Measurements from ENCODE around the gene STPG4. TPM values are rescaled to one million over a fixed set of nuclear protein-coding genes. Genes with fewer than 3 reads are reported as not detected.

STPG4 gene
- polyA plus RNA-seq, 1 of the 3 experiments (the other 2 are of a cell fraction) = 0.20 TPM

DNA sequence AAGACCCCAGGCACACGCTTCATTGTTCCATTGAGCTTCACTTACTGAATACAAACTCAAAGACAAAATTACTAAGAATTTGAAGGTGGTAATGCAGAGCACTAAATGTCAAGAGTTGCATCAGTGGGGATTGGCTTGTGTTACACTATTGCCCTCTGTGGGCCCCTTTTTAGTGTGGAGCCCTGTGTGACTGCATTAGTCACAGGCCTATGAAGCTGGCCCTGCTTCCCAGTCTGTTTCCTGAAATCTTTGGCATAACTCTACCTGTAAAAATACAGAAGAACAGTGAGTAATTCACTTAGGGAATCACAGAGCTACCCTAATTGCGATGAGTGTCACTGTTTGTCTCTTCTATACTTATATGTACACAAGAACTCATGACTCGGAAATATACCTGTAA is 40.0 kb upstream of the STPG4 start:
- Histone ChIP-seq H3F3A (replicated peaks; ENCODE audit: insufficient read depth) (peaks cover 44% of the 10 kb centered on the region), H3K9me3 (no peaks in the 10 kb centered on the region), H3K27ac (ENCODE audit: low read depth in 2 of 2, low read length in 1 of 2) (no peak overlapping the region), H4K20me1 (ENCODE audit: insufficient read depth) (no peaks in the 10 kb centered on the region), H3K36me3 (replicated peaks in 1 of 2; ENCODE audit: control insufficient read depth in 1 of 2, insufficient read depth in 2 of 2, low read length in 1 of 2) (no peaks in the 10 kb centered on the region), H3K9ac (no peak overlapping the region), H3K9me2 (no peaks in the 10 kb centered on the region), H3K4me3 (ENCODE audit: low read depth in 2 of 2, low read length in 1 of 2) (no peak overlapping the region), H3K4me1 (ENCODE audit: control insufficient read depth in 1 of 2, insufficient read depth in 2 of 2, low read depth in 1 of 2, low read length in 1 of 2) (peaks cover 49 to 52% of the 10 kb centered on the region in 2 experiments), H3K27me3 (ENCODE audit: insufficient read depth) (no peaks in the 10 kb centered on the region), H2AFZ (ENCODE audit: low read depth) (no peak overlapping the region), H3K4me2 (no peak overlapping the region), H3K79me2 (ENCODE audit: insufficient read depth) (peaks cover 5% of the 10 kb centered on the region; the same call in 1 of the 2 replicates)
- CTCF ChIA-PET = interaction anchor here (0.6 to 3.1 kb wide), 5 partner anchors 10 to 107 kb away, joined by 3 to 11 read pairs (median 5); no protein-coding TSS in a partner anchor
- TF ChIP-seq SIN3A (IDR thresholded peaks at IDR 0.05; ENCODE audit: borderline replicate concordance, low read depth, low read length) (no peak), TAF1 (IDR thresholded peaks at IDR 0.05; ENCODE audit: borderline replicate concordance, low read depth, low read length) (no peak), EP300 (IDR thresholded peaks at IDR 0.05; ENCODE audit: borderline replicate concordance in 1 of 2, low read depth in 1 of 2, low read length in 1 of 2) (no peak), RAD21 (IDR thresholded peaks at IDR 0.05; ENCODE audit: low read length) (peak; percentile 34), NFIC (IDR thresholded peaks at IDR 0.05; ENCODE audit: borderline replicate concordance) (peak; percentile 45; the same call in 1 of the 2 replicates)
- TF ChIP-seq, protein P1, sequence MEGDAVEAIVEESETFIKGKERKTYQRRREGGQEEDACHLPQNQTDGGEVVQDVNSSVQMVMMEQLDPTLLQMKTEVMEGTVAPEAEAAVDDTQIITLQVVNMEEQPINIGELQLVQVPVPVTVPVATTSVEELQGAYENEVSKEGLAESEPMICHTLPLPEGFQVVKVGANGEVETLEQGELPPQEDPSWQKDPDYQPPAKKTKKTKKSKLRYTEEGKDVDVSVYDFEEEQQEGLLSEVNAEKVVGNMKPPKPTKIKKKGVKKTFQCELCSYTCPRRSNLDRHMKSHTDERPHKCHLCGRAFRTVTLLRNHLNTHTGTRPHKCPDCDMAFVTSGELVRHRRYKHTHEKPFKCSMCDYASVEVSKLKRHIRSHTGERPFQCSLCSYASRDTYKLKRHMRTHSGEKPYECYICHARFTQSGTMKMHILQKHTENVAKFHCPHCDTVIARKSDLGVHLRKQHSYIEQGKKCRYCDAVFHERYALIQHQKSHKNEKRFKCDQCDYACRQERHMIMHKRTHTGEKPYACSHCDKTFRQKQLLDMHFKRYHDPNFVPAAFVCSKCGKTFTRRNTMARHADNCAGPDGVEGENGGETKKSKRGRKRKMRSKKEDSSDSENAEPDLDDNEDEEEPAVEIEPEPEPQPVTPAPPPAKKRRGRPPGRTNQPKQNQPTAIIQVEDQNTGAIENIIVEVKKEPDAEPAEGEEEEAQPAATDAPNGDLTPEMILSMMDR (IDR thresholded peaks at IDR 0.05) = peak; percentile 27; the same call in 1 of the 2 replicates
- 89% methylated on average over 3 of the region's 3 CpGs for WGBS (ENCODE audit: low lambda C conversion rate)
- POLR2A ChIA-PET = interaction anchor here (1.0 kb wide), 1 partner anchor 128 kb away, joined by 3 read pairs; no protein-coding TSS in a partner anchor
- no peak for DNase-seq

DNA sequence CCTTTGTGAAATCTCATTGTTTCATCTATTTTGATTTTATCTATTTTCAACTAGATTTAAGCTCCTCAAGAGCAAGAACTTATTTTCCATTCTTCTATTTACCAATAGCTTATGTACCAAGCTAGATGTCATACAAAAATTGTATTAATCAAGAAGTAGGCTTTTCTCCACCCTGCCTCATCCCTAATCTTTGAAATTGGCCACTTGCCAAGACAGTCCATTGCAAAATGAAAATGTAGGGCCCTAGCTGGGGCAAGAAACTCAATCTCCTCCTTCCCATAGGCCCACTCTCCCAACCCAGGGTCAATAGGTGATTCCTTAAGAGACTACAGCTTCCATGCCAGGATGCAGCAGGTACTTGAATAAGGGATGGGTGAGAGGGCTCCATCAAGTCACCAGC is 39.3 kb upstream of the STPG4 start:
- POLR2A ChIA-PET = interaction anchor here (1.0 kb wide), 1 partner anchor 129 kb away, joined by 3 read pairs; no protein-coding TSS in a partner anchor

DNA sequence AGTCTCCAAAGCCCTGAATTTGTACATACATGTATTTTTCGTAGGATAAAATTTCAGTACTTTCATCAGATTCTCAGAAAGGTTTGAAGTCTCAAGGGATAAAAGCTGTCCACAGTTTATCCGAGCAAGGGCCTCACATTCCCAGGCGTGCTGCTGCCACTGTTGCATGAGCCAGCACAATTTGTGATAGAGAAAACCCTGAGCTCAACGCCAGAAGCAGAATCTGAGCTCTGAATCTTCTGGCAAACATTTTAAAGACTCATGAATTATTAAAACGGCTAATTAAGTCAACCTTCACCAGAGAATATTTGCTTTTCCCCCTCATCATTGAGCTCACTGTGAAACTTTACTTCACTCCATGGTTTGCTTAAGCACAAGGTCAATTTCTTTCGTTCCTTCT is 38.5 kb upstream of the STPG4 start:
- peak overlapping the region; percentile 71 for H3K4me2 ChIP-seq
- no peak overlapping the region for H2AFZ ChIP-seq (ENCODE audit: low read depth)
- POLR2A ChIA-PET = no interaction called here
- H3K4me3 ChIP-seq (ENCODE audit: low read depth in 2 of 2, low read length in 1 of 2) = no peak overlapping the region
- 75% methylated on average over 6 of the region's 6 CpGs for WGBS (ENCODE audit: low lambda C conversion rate)
- DNase-seq = no peak
- H4K20me1 ChIP-seq (ENCODE audit: insufficient read depth) = no peaks in the 10 kb centered on the region
- H3K9me3 ChIP-seq = no peaks in the 10 kb centered on the region
- peaks cover 43 to 56% of the 10 kb centered on the region in 2 experiments for H3K4me1 ChIP-seq (ENCODE audit: control insufficient read depth in 1 of 2, insufficient read depth in 2 of 2, low read depth in 1 of 2, low read length in 1 of 2)
- H3F3A ChIP-seq (replicated peaks; ENCODE audit: insufficient read depth) = peaks cover 47% of the 10 kb centered on the region
- H3K36me3 ChIP-seq (replicated peaks in 1 of 2; ENCODE audit: control insufficient read depth in 1 of 2, insufficient read depth in 2 of 2, low read length in 1 of 2) = no peaks in the 10 kb centered on the region
- no peaks in the 10 kb centered on the region for H3K9me2 ChIP-seq
- H3K27me3 ChIP-seq (ENCODE audit: insufficient read depth) = no peaks in the 10 kb centered on the region
- peaks cover 7% of the 10 kb centered on the region; the same call in 1 of the 2 replicates for H3K79me2 ChIP-seq (ENCODE audit: insufficient read depth)
- CTCF ChIA-PET = interaction anchor here (0.9 to 1.1 kb wide), 3 partner anchors 47 to 128 kb away, joined by 3 to 4 read pairs (median 3); no protein-coding TSS in a partner anchor
- TF ChIP-seq NFIC (IDR thresholded peaks at IDR 0.05; ENCODE audit: borderline replicate concordance) (no peak), POLR2AphosphoS5 (IDR thresholded peaks at IDR 0.05; ENCODE audit: low read depth, low read length) (no peak), RCOR1 (IDR thresholded peaks at IDR 0.05; ENCODE audit: low read length) (no peak), GATA2 (CRISPR knock-in tag; IDR thresholded peaks at IDR 0.05) (no peak), FOSL2 (IDR thresholded peaks at IDR 0.05; ENCODE audit: borderline replicate concordance, low read depth) (no peak), RAD21 (IDR thresholded peaks at IDR 0.05; ENCODE audit: low read length) (no peak), JUND (IDR thresholded peaks at IDR 0.05) (no peak), EZH2phosphoT487 (IDR thresholded peaks at IDR 0.05; ENCODE audit: borderline replicate concordance, low read depth) (no peak), ELF1 (IDR thresholded peaks at IDR 0.05) (no peak)
- TF ChIP-seq, protein P2, sequence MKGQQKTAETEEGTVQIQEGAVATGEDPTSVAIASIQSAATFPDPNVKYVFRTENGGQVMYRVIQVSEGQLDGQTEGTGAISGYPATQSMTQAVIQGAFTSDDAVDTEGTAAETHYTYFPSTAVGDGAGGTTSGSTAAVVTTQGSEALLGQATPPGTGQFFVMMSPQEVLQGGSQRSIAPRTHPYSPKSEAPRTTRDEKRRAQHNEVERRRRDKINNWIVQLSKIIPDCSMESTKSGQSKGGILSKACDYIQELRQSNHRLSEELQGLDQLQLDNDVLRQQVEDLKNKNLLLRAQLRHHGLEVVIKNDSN (IDR thresholded peaks at IDR 0.05; ENCODE audit: borderline replicate concordance, low read depth) = no peak
- H3K27ac ChIP-seq (ENCODE audit: low read depth in 2 of 2, low read length in 1 of 2) = peak overlapping the region; percentile 29 to 100
- H3K9ac ChIP-seq = no peak overlapping the region

More for the DNA sequence above, 39.3 kb upstream of the STPG4 start:
- peaks cover 5% of the 10 kb centered on the region; the same call in 1 of the 2 replicates for H3K79me2 ChIP-seq (ENCODE audit: insufficient read depth)
- no peak overlapping the region for H2AFZ ChIP-seq (ENCODE audit: low read depth)
- H3F3A ChIP-seq (replicated peaks; ENCODE audit: insufficient read depth) = peaks cover 46% of the 10 kb centered on the region
- no peak overlapping the region for H3K4me3 ChIP-seq (ENCODE audit: low read depth in 2 of 2, low read length in 1 of 2)
- no peak overlapping the region for H3K4me2 ChIP-seq
- CTCF ChIA-PET = interaction anchor here (0.6 to 3.1 kb wide), 7 partner anchors 9 to 129 kb away, joined by 3 to 11 read pairs (median 4); no protein-coding TSS in a partner anchor
- no peak overlapping the region for H3K9ac ChIP-seq
- no peak overlapping the region for H3K27ac ChIP-seq (ENCODE audit: low read depth in 2 of 2, low read length in 1 of 2)
- no peaks in the 10 kb centered on the region for H3K27me3 ChIP-seq (ENCODE audit: insufficient read depth)
- H3K4me1 ChIP-seq (ENCODE audit: control insufficient read depth in 1 of 2, insufficient read depth in 2 of 2, low read depth in 1 of 2, low read length in 1 of 2) = peaks cover 51% of the 10 kb centered on the region in 2 experiments
- no peaks in the 10 kb centered on the region for H3K9me3 ChIP-seq
- H3K36me3 ChIP-seq (replicated peaks in 1 of 2; ENCODE audit: control insufficient read depth in 1 of 2, insufficient read depth in 2 of 2, low read length in 1 of 2) = no peaks in the 10 kb centered on the region
- no peak for DNase-seq
- no peaks in the 10 kb centered on the region for H3K9me2 ChIP-seq
- H4K20me1 ChIP-seq (ENCODE audit: insufficient read depth) = no peaks in the 10 kb centered on the region
- TF ChIP-seq JUND (IDR thresholded peaks at IDR 0.05) (no peak), RCOR1 (IDR thresholded peaks at IDR 0.05; ENCODE audit: low read length) (no peak), NFIC (IDR thresholded peaks at IDR 0.05; ENCODE audit: borderline replicate concordance) (0 out of 2 replicates have a peak, but pooled peaks have one; percentile 22)

All from SK-N-SH (cell line).